GM20431 (cell line): ENCODE results near the gene CDC16.
"Not testable (repeated sequence)": the region's sequence is repeated elsewhere in the genome, so short reads cannot be mapped to it uniquely, and the experiment has no call there.

Source experiments
- in situ Hi-C: fragments of 300-500 bp; cut with MseI, MboI; formaldehyde crosslinking; loops from one replicate; pipeline ENCODE4 v1.15.0; 2020; ENCODE audit warnings: low sequenced_read_pairs; ENCODE audit not compliant: unreplicated experiment

The CDC16 gene

DNA sequence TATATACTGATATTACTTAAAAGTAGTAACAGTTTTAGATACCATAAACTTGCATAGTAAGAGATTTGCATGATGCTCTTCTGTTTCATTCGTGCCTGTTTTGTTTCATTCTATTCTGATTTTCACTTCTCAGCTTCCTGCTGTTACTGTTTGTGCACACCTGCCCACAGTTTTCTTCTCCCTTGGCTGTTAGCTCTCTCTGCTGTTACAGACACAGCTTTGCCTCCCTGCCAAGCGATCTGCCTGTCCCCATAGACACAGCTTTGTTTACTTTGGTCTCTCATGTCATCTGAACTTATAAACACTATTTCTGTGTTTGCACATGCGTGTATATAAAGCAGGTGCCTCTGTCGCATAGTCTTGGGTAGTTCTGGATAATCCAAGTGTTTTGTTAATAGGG is 25.3 kb downstream of the CDC16 start:
- in situ Hi-C loops = no loop called here

GRCh38 chr13:114260814-114261213 is 26.1 kb downstream of the CDC16 start:
- in situ Hi-C loops = no loop called here

- in situ Hi-C loops = no loop called here
Observed at GRCh38 chr13:114261328-114261965, 26.8 kb downstream of the CDC16 start.

GRCh38 chr13:114263578-114263977 is 28.9 kb downstream of the CDC16 start:
- in situ Hi-C loops = no loop called here

DNA sequence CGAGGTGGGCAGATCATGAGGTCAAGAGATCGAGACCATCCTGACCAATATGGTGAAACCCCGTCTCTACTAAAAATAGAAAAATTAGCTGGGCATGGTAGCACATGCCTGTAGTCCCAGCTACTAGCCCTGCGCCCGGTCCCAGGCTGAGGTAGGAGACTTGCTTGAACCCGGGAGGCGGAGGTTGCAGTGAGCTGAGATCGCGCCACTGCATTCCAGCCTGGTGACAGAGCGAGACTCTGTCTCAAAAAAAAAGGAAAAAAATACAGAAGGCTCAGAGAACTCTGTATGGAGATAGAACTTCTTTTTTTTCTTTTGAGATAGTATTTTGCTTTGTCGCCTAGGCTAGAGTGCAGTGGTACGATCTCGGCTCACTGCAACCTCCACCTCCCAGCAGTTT is 29.6 kb downstream of the CDC16 start:
- in situ Hi-C loops = not testable (repeated sequence)

DNA sequence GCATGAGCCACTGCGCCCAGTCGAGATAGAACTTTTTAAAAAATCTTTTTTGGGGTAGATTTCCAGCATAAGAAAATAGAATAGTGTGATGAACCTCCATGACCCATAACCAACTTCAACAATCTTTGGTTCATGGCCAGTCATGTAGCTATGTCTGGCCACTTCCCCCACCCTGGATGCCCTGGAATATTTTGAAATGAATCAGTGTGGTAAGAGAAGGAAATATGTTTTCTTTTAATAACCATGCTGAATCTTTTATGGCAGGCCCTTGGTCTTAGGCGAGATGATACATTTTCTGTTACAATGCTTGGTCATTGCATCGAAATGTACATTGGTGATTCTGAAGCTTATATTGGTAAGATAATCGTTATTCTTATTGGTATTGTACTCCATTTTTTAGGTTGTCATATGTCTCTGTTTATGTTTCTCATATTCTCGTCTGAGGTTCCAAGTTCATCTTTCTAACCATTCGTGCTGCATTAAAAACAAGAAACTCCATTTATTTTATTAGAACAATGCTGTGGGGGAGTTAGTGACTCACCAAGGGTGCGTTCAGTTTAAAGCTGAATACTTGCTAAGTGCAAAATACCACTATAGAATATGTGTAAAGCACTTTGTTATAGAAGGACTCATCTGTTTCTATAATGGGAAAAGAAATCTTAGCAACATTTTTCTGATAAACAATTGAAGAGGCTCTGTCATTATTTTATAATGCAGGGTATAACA is 30.4 kb downstream of the CDC16 start:
- in situ Hi-C loops = no loop called here

DNA sequence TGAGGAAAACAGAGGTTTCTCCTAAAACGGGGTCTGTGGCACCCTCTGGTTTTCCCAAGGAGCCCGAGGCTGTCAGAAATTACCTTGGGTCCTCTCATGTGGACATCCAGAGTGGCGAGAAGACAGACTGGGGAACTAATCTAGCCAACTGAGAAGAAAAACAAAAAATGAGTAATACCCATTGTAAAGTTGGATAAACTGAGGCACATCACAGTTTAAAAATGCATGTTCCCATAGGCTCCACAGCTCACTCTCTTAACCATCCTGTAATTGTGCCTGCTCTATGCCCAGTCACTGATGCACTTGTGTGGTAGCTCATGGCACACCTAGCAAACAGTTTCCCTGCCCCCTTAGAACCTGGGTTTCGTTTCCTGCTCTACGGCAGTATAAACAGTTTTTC is 31.5 kb downstream of the CDC16 start:
- in situ Hi-C loops = no loop called here

DNA sequence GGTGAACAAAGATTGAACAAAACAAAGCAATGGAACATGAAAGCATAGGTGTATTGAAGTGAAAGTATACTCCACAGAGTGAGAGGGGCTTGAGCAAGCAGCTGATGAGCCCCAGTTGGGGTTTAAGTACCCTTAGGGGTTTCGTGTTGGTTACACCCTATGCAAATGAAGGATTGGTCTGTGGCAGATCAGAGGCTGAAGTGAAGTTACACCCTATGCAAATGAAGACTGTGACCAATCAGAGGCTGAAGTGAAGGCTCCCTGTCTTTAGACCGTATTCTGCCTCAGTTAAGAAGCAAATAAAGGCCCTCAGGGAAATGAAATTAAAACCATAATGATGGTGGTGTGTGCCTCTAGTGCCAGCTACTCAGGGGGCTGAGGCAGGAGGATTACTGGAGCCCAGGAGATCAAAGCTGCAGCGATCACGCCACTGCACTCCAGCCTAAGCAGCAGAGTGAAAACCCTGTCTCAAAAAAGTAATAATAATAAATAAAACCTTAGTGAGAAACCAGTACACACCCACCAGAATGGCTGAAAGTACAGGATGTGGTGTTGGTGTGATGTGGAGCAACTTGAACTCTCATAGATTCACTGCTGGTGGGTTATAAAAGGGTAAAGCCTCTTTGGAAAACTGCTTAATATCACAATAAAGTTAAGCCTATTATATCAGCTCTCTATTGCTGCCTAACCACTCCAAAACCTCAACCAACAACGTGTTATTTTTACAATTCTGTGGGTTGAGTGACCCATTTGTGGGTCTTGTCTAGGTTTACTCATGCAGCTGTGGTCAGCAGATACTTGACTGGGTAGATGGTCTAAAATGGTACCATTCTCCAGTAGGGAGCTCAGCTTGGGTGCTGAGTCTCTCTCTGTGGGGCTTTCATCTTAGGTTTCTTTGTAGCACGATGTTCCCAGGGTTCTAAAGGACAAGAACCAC is 33.9 kb downstream of the CDC16 start:
- in situ Hi-C loops = no loop called here

- in situ Hi-C loops = no loop called here
Observed at GRCh38 chr13:114269281-114269770, 34.6 kb downstream of the CDC16 start.

GRCh38 chr13:114272977-114273376 is 38.3 kb downstream of the CDC16 start:
- in situ Hi-C loops = no loop called here

DNA sequence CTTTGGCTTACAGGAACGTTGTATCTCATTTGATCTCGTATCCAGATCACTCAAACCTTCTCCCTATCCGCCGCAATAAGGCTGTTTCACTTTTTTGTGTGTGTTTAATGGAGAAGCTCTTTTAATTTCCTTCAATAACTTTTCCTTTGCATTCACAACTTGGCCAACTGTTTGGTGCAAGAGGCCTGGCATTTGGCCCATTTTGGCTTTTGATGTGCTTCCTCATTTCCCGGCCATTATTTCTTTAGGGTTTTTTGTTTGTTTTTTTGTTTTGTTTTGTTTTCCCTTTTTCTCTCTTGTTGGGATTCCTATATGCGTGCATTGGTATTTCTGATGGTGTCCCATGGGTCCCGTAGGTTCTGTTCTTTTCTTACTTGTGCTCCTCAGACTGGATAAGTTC is 40.6 kb downstream of the CDC16 start:
- in situ Hi-C loops = no loop called here

DNA sequence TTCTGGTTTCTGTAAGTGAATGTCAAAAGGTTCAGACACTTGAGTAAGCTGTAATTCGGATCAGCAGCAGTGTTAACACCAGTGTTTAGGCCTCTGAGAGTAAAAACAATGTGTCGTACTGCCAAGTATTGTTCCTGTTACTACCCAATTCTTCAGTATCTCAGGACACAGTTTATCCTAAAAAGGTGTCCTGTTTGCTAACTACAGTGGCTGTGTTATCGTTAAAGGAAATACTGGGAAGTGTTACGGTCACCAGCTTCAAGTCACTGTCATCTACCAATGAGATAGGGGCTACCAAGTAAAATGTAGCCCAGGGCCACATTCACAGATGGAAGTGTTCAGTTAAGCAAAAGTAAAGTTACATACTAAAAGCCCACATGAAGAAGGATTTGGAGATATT is 44.4 kb downstream of the CDC16 start:
- in situ Hi-C loops = no loop called here

GRCh38 chr13:114279758-114280355 is 45.2 kb downstream of the CDC16 start:
- in situ Hi-C loops = no loop called here

GRCh38 chr13:114281351-114282040 is 46.8 kb downstream of the CDC16 start, which contains the start of gene UPF3A:
UPF3A (plus strand) TSS chr13:114281601; CDS start chr13:114281640, 39 bp downstream.
- in situ Hi-C loops = no loop called here

GRCh38 chr13:114282041-114282670 is 47.5 kb downstream of the CDC16 start:
- in situ Hi-C loops = no loop called here

- in situ Hi-C loops = no loop called here
Observed at GRCh38 chr13:114283576-114283975, 48.9 kb downstream of the CDC16 start.

DNA sequence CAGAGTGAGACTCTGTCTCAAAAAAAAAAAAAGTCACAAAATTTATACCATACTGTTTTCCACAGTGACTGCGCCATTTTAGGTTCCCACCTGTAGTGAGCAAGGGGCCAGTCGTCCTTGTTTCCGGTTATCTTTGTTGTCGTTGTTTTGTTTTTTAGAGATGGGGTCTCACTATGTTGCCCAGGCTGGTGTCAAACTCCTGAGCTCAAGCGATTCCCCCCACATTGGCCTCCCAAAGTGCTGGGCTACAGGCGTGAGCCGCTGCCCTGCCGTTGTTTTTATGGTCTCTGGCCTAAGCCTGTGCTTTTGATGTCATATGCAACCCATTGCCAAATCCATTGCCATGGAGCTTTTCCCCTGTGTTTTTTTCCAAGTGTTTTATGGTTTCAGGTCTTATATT is 50.0 kb downstream of the CDC16 start:
- in situ Hi-C loops = no loop called here

GRCh38 chr13:114285166-114285808 is 50.6 kb downstream of the CDC16 start:
- in situ Hi-C loops = no loop called here

DNA sequence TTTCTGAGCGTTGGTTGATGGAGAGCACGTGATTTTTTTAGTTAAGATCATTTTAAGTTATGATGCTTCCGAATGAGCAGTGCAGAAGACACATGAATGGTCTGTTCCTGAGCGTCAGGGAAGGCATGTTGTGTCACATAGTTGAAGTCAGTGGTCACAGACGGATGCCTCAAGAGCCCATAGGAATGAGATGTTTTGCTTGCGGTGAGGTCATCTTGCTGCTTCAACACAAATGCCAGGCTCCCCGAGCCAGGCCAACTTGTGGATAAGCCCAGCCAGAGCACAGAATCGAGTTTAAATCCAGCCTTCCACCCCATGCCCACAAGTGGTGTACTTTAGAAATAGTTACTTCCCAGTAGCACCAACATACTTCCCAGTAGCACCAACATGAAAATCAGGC is 52.1 kb downstream of the CDC16 start:
- in situ Hi-C loops = no loop called here
